HG02798 (cell line): Measurements from ENCODE around the gene PYGB.
A peak's percentile ranks its signal among the peaks of the same experiment; 100 is the strongest.
"Not testable (repeated sequence)": the region's sequence is repeated elsewhere in the genome, so short reads cannot be mapped to it uniquely, and the experiment has no call there.

Experiments
- ATAC-seq: cut with Tn5 transposase; IDR thresholded peaks from one replicate; pipeline ENCODE4 v1.9.1; 2021; ENCODE audit warnings: mild to moderate bottlenecking; ENCODE audit not compliant: unreplicated experiment, poor library complexity

The PYGB gene

DNA sequence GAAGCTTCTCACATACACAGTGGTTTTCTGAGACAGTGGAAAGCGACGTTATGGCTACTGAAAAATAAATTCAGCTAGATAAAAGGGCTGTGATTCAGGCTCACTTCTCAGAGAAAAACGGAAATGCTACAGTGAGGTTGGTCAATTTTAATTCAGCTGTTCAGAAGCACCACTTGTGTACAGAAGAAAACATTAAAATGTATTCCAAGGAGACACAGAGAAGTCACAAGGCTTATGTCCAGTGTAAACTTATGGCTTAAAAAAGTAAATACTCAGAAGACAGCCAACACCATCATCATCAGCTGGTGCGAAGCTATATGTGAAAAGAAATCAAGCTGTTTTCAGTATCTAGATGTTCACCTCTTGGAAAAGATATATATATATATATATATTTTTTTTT, 74.1 kb downstream of the PYGB start:
- no peak for ATAC-seq

DNA sequence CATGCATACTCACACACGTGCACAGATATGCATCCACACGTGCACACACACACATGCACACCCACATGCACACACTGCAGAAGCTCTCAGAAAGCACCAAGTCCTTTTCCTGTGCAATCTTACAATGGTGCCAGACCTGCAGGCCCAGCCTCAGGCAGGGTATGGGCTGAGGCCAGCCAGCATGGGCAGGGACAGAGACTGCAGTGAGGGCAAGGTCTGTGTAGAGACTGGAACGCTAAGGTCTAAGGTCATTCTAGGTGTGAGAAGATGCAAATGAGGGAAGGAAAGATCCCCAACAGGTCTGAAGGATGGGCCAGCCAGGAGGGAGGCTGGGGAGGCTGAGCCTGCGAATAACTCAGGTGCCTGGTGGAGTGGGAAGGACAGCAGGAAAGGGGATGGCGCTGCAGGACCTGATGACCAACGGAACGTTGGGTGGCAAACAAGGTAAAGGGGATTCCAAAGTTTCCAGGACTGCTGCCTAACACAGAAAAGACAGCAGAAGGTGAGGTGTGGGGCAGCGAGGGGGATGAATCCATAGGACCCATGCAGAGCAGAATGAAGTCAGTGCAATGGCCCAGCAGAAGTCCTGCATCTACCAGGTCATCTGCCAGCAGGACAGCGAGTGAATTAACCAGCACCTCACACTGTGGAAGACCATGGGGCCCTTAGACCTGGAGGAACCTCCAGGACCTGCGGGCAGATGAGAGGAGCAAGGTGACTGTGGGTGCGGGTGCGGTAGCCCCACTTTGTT, 75.8 kb downstream of the PYGB start:
- ATAC-seq, result no peak

DNA sequence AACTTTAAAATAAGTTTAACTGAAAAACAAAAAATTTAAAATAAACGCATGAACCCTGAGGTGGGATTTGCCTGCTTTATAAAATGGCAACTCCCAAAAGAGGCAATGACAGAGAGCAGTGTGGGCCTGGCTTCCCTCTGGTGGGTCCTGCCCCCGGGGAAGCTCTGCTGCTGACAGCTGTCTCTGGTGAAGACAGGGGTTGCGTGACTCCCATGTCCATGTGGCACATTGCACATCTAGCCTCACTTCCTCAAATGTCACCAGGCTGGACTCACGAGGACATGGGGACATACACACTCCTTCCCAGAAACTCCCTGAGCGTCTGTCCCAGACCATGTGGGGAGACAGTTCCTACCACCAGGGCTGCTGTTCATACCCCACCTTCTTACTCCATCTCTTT, 76.5 kb downstream of the PYGB start:
- ATAC-seq, result peak; percentile 32

DNA sequence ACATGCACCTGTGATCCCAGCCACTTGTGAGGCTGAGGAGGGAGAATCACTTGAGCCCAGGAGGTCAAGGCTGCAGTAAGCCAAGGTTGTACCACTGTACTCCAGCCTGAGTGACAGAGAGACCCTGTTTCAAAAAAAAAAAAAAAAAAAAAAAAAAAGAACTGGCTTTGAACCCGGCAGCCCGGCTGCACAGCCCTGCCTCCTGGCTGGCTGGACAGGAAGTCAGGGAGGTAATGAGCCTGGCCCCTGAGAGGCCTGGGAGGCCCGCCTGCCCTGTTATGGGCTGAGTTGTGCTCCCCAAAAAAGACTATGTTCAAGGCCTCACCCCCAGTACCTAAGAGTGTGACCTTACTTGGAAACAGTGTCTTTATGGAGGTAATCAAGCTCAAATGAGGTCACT, 77.2 kb downstream of the PYGB start:
- no peak for ATAC-seq

DNA sequence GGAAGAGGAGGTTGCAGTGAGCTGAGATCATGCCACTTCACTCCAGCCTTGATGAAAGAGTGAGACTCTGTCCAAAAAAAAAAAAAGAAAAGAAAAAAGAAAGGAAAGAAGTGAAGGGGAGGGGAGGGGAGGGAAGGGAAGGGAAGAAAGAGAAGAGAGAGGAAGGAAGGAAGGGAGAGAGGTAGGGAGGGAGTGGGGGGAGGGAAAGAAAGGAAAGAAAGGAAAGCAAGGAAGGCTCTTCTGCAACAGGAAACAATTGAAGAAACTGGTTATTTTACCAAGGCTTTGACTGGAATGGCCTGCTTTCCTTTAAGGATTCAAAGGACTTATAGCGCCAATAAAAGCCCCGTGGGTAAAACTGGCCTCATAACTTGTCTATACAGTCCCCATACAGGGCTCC, 78.1 kb downstream of the PYGB start:
- ATAC-seq, result no peak

DNA sequence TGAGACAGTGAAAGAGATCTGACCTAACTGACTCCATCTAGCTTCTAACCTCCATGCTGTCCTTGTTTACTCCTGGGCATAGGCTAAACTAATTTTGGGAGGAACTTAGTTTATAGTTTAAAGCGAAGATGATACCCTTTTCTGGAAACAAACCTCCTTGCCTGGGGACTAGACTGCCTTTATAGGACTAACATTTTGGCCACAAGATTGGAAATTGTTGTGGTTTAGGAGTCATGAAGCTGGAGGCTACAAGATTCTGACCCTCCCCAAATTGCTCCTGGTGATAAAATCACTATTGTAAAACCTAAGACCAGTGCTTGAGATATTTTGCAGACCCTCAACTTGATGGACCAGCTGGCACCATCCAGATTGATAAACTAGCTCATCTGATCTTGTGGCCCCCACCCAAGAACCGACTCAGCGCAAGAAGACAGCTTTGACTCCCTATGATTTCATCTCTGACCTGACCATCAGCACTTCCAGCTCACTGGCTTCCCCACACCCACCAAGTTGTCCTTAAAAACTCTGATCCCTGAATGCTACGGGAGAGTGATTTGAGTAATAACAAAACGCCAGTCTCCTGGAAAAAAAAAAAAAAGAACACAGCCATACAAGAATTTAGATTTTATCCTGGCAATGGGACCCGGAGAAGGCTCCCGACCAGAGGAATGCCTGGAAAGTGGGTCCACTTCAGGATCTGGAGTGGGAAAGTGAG, 79.8 kb downstream of the PYGB start:
- no peak for ATAC-seq

DNA sequence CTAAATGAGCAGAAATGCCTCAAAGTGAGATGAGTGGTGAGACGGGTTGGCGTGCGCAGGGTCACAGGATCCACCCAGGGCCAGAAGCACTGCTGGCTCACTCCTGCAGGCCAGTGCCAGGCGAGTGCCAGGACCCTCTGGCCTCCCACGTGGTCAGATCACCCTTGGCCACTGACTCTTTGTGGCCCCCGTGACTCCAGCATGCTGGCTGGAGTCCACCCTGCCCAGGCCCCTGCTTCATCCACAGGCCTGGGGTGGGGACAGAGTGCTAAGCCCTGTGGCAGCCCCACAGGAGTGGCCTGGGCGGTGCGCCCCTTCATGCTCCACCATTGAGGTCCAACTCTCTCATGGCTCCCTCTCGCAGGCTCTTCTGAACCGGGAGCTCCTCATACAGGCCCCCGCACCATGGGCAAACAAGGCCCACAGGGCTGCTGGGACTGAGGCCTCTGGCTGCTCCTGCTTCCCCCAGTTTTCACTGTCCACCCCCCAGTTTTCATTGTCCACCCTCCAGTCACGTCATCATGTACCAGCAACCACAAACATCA, 81.1 kb downstream of the PYGB start:
- ATAC-seq, result no peak

DNA sequence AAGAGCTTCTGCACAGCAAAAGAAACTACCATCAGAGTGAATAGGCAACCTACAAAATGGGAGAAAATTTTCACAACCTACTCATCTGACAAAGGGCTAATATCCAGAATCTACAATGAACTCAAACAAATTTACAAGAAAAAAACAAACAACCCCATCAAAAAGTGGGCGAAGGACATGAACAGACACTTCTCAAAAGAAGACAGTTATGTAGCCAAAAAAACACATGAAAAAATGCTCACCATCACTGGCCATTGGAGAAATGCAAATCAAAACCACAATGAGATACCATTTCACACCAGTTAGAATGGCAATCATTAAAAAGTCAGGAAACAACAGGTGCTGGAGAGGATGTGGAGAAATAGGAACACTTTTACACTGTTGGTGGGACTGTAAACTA, 87.1 kb downstream of the PYGB start:
- ATAC-seq, result not testable (repeated sequence)

DNA sequence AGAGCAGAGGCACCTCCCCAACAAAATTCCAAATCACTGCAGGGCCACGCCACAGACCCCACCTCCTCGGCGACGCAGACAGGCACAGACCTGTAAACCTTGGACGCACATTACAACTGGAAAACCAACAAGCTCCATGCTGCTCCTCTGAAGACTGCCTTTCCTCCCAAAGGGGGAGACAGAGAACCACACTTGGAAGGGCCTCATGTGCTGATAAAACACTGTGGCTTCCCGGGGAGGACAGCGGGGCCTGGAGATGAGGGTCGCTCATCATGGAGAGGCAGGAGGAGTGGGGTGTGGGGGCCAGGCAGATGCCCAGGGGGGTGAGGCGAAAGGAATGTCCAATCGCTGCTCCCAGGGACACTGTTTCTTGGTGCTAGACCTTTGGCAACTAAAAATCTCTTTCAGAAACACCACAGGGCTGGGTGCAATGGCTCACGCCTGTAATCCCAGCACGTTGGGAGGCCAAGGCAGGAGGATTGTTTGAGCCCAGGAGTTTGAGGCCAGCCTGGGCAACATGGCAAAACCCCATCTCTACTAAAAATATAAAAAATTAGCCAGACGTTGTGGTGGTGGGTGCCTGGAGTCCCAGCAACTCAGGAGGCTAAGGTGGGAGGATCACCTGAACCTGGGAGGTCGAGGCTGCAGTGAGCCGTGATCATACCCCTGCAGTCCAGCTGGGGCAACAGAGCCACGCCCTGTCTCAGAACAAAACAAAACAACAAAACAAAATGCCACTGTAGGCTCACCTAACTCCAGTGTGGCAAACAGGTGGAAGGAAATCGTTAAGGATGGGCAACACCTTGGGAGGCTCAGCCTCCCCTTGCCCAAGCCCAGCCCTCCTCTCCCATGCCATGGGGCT, 88.9 kb downstream of the PYGB start:
- ATAC-seq, result no peak

DNA sequence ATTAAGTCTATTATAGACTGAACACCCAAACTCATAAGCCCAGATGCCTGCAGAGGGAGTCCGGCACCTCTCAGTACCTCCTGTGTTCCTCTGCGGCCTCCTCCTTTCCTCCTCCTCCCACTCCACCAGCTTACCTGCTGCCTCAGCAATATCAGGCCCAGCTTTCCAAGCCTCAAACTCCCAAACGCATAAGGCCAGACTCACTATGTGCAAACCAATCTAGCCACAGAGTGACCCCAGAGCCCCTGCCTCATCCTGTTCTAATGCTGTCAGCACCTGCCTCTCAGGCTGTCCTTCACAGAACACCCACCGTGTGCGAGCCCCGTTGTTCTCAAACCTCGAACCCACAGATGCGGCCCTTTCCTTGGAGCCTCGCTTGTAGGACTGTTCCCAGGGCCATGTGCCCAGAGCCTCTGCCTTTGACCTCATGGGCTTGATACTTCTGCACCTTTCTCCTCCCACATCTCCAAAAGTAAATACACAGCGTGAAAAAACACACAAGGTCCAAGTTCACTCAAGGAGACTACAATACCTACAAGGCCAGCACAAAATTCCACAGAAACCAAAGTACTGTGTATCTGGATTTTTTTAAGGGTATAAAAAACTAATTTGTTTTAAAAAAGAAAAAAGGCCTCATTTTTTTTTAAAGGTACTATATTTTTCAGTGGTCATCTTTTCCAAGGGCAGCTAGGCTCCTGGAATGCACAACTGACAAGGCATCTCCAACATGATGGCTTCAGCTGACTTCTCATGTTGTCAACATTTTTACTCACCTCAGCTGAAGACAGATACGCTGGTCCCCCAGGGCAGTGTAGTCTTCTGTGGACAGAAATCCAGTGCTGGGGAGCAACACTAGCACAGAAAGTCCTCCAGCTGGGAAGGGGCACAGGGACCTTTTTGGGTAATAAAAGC, 90.5 kb downstream of the PYGB start:
- ATAC-seq, result no peak

DNA sequence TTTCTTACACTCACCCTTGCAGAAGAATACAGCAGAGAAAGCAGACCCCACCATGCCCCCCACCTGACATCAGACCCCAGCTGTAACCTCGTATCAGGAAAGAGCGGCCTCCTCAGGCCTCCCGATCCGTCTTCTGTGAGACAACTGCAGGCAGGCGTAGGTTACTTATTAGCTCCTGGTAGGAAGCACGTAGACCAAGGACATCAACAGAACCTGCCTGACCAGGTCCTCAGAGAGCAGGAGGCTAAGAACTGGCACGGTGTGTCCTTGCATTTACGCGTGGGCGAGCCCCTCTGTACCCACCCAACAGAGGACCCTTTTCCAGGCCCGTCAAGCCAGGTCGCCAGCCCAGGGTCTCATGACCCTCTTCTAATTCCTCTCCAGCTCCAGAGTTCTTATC, 91.7 kb downstream of the PYGB start:
- ATAC-seq, result no peak

DNA sequence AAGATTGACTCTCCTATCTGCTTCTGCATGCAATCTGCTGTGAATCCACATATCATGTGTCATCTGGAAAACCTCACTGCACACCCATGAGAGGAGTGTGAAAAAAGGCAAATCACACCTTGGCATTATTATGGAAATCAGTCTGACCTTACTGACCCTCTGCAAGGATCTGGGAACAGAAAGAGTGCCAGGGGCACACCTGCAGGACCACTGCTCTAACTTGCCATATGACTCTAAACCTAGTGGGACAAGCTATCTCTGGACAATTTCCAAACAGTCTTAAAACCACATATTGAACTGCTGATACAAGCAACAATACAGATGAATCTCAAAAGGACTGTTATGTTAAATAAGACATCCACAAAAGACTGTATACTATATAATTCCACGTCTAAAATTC, 92.5 kb downstream of the PYGB start:
- no peak for ATAC-seq

DNA sequence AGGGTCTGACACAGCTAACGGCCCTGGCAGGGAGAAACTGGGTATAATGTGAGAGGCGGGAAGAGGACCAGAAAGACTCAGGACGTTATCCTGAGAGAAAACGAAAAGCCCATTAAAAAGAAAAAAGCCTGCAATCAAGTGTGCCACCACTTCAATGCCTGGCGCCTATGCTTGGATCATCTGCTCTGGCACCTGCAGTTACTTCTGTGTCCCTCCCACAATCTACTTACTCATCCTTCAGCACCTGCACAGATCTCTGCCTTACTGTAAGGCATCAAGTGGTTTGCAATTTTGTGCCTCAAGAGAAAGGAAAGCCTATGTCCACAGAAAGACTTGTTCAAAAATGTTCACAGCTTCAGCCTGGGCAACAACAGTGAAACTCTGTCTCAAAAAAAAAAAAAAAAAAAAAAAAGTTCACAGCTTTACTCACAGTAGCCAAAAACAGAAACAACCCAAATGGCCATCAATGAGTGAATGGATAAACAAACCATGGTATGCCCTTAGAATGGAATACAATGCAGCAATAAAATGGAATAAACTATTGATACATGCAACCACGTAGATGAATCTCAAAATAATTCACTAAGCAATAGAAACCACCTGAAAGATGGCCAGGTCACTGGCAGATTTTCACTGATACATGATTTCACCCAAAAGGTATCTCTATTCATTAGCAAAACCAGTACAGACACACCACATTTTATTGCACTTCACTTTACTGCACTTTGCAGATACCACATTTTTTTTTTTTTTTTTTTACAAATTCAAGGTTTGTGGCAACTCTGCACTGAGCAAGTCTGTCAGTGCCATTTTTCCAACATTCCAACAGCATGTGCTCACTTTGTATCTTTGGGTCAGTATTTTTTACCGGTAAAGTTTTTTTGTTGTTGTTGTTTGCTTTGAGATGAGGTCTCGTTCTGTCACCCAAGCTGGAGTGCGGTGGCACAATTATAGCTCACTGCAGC, 94.1 kb downstream of the PYGB start:
- peak; percentile 47 for ATAC-seq

DNA sequence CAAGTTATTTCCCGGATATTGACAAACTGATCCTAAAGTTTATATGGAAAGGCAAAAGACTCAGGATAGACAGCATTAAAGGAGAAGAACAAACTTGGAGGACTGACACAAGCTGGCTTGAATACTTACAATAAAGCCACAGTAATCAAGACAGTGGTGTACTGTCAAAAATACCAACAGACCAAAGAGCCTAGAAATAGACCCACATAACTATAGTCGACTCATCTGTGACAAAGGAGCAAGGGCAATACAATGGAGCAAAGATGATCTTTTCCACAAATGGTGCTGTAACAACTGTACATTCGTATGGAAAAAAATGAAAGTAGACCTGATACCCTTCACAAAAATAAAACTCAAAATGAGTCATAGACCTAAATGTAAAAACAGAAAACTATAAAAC, 96.7 kb downstream of the PYGB start:
- no peak for ATAC-seq

DNA sequence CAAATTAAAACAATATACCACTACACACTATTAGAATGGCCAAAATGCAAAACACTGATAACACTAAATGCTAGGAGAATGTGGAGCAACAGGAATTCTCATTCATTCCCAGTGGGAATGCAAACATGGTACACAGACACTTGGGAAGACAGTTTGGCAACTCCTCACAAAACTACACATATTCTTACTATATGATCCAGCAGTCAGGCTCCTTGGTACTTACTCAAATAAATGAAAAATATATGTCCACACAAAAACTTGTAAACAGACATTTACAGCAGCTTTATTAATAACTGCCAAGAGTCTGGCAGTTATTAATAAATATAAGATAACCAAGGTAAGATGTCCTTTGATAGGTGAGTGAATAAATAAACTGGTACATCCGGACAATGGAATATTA, 97.8 kb downstream of the PYGB start:
- ATAC-seq, result no peak

DNA sequence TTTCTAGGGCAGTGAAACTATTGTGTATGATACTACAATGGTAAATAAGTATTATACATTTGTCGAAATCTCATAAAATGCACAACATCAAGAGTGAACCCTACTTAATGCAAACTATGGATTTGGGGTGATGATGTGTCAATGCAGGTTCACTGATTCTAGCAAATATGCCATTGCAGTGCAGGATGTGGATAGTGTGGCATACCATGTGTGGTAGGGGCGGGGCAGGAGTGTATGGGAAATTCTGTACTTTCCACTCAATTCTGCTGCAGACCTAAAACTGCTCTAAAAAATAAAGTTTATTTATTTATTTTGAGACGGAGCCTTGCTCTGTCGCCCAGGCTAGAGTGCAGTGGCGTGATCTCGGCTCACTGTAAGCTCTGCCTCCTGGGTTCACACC, 98.5 kb downstream of the PYGB start:
- ATAC-seq, result no peak
